HepG2 (cell line): ENCODE results near the gene MOB4. TPM values are rescaled to one million over a fixed set of nuclear protein-coding genes. Genes with fewer than 3 reads are reported as not detected.

ENCODE experiments used
- ATAC-seq: fragments of 200-7000 bp; cut with Tn5 transposase; 3 replicates; pipeline ENCODE4 v1.9.1; 2020; ENCODE audit warnings: mild to moderate bottlenecking, moderate library complexity
- BruUV-seq: library from RNA; stranded (reverse); fragments of 400-500 nt; replicated peaks from 2 replicates; lab custom pipeline; 2021; lab: Mats Ljungman, UMichigan
- CTCF ChIA-PET: fragments of 300-600 bp; formaldehyde crosslinking; extraction: SDS; loops from one replicate; lab custom pipeline; 2021; ENCODE audit warnings: low total read pairs, inconsistent platforms, low intra/inter-chr PET ratio; lab: Yijun Ruan, JAX
- POLR2A ChIA-PET: fragments of 350-600 bp; sonication (Branson Sonifier 250); formaldehyde crosslinking; loops from one replicate; lab custom pipeline; 2020; ENCODE audit warnings: antibody characterized with exemption, inconsistent platforms; lab: Yijun Ruan, JAX
- DNase-seq: peaks from one replicate; pipeline ENCODE4 v3.0.0-alpha.2; 2015; ENCODE audit warnings: low spot score
- FAIRE-seq: peaks from 3 replicates; lab custom pipeline; 2011; peaks lifted over from hg19 to GRCh38; lab: Jason Lieb, UNC
- H2AFZ ChIP-seq: one replicate; pipeline ENCODE4 v1.6.1; 2011; ENCODE audit warnings: low read length, inconsistent platforms
- H3K27ac ChIP-seq: fragments of 300-600 bp; 3 replicates; pipeline ENCODE4 v1.8.0; 2011; ENCODE audit warnings: mixed run types, mild to moderate bottlenecking, mixed read lengths, low read length, inconsistent platforms; ENCODE audit not compliant: insufficient read depth; ENCODE audit errors: extremely low read length
- H3K27me3 ChIP-seq, 2 experiments: fragments of 200-600 bp in 1 of 2; 2 replicates in 1 of 2; 3 replicates in 1 of 2; pipeline versions ENCODE4 v1.6.0 to v1.8.0; 2011; ENCODE audit warnings: low read length in 2 of 2, mild to moderate bottlenecking in 2 of 2, moderate library complexity in 2 of 2, inconsistent platforms in 1 of 2; ENCODE audit not compliant: insufficient read depth in 2 of 2, control insufficient read depth in 1 of 2
- H3K36me3 ChIP-seq, 2 experiments: fragments of 200-600 bp in 1 of 2; replicated peaks in 1 of 2; 2 replicates in 1 of 2; 3 replicates in 1 of 2; pipeline versions ENCODE4 v1.5.1 to v1.8.0; 2011; ENCODE audit warnings: low read length in 2 of 2, inconsistent platforms in 1 of 2; ENCODE audit not compliant: insufficient read depth in 2 of 2, control insufficient read depth in 1 of 2
- H3K4me1 ChIP-seq: 2 replicates; pipeline ENCODE4 v1.5.1; 2012; ENCODE audit warnings: low read length, inconsistent platforms; ENCODE audit not compliant: insufficient read depth
- H3K4me2 ChIP-seq: 2 replicates; pipeline ENCODE4 v1.6.0; 2011; ENCODE audit warnings: low read depth, low read length, inconsistent platforms
- H3K4me3 ChIP-seq, 3 experiments: fragments of 200-600 bp in 1 of 3; sonication (generic), shearing (Covaris generic) in 1 of 3; replicated peaks in 1 of 3; 2 replicates each; pipeline ENCODE4 v1.5.1; 2011 to 2016; ENCODE audit warnings: low read length in 3 of 3, inconsistent platforms in 2 of 3, low read depth in 2 of 3, mild to moderate bottlenecking in 2 of 3, control low read depth in 1 of 3, mixed read lengths in 1 of 3; ENCODE audit not compliant: insufficient read depth in 1 of 3
- H3K79me2 ChIP-seq: one replicate; pipeline ENCODE4 v1.6.1; 2011; ENCODE audit warnings: low read length, inconsistent platforms; ENCODE audit not compliant: insufficient read depth
- H3K9ac ChIP-seq: 2 replicates; pipeline ENCODE4 v1.6.0; 2011; ENCODE audit warnings: mild to moderate bottlenecking, low read depth, low read length, inconsistent platforms; ENCODE audit not compliant: insufficient read depth
- H3K9me3 ChIP-seq: 2 replicates; pipeline ENCODE4 v1.5.1; 2012; ENCODE audit warnings: mild to moderate bottlenecking, low read length
- H4K20me1 ChIP-seq: 2 replicates; pipeline ENCODE4 v1.6.0; 2011; ENCODE audit warnings: inconsistent platforms, mild to moderate bottlenecking, low read length, moderate library complexity; ENCODE audit not compliant: insufficient read depth
- ASH2L ChIP-seq: fragments of 300-600, 200-600 bp; sonication (generic); IDR thresholded peaks from 2 replicates; pipeline ENCODE4 v1.7.0; 2017; ENCODE audit warnings: low read depth, mild to moderate bottlenecking, moderate library complexity, mixed read lengths, low read length; ENCODE audit not compliant: insufficient read length
- CREB3 ChIP-seq: sonication (generic); formaldehyde crosslinking; IDR thresholded peaks from 2 replicates; pipeline ENCODE4 v1.5.0; 2020; ENCODE audit warnings: missing genetic modification reagents
- E2F1 ChIP-seq: sonication (generic); formaldehyde crosslinking; IDR thresholded peaks from 2 replicates; pipeline ENCODE4 v1.5.0; 2020; ENCODE audit warnings: missing genetic modification reagents
- SMARCC2 ChIP-seq: fragments of 450-650 bp; IDR thresholded peaks from 2 replicates; pipeline ENCODE4 v1.6.1; 2017; ENCODE audit warnings: antibody characterized with exemption, mild to moderate bottlenecking
- ZKSCAN8 ChIP-seq: IDR thresholded peaks from 2 replicates; pipeline ENCODE4 v1.6.1; 2016; ENCODE audit warnings: borderline replicate concordance, missing genetic modification reagents, missing compliant biosample characterization
- ZNF574 ChIP-seq: sonication (generic); formaldehyde crosslinking; IDR thresholded peaks from 2 replicates; pipeline ENCODE4 v1.4.0; 2020; ENCODE audit warnings: missing genetic modification reagents
- ZSCAN20 ChIP-seq: sonication (generic); formaldehyde crosslinking; IDR thresholded peaks from 2 replicates; pipeline ENCODE4 v1.4.0; 2020; ENCODE audit warnings: missing genetic modification reagents, mild to moderate bottlenecking, borderline replicate concordance
- WGBS: methylation state at CpG from one replicate; pipeline ENCODE4 v1.1.6; 2017; ENCODE audit warnings: low lambda C conversion rate; 5-methylcytosine and 5-hydroxymethylcytosine counted together
- in situ Hi-C: cut with HindIII; loops from 2 replicates; pipeline ENCODE4 v1.10.0; 2017; ENCODE audit warnings: low pct_unique_long_range_greater_than_20kb; ENCODE audit not compliant: extremely low pct_ligation_motif_present
- intact Hi-C: fragments of 100-400 bp; cut with micrococcal nuclease; formaldehyde crosslinking; loops from one replicate; pipeline ENCODE4 v1.10.0; 2022; ENCODE audit not compliant: unreplicated experiment
- polyA plus RNA-seq, 8 experiments: library from polyadenylated mRNA; depleted of rRNA in 3 of 8; stranded (reverse) in 7 of 8; unstranded in 1 of 8; fragments of >200 nt; fragmentation: Illumina TruSeq in 4 of 8; extraction: Trizol in 4 of 8; gene quantifications; 2 replicates each; pipeline versions ENCODE4 v1.2.1 to v1.2.3, GENCODE V29; 2011 to 2016; ENCODE audit warnings: low read depth in 4 of 8, missing spikeins in 1 of 8, mixed read lengths in 1 of 8; ENCODE audit not compliant: insufficient read depth in 1 of 8
- total RNA-seq, 5 experiments: library from RNA; depleted of rRNA; stranded (reverse); fragments of >200 nt; fragmentation: Illumina TruSeq; extraction: Trizol; gene quantifications; 2 replicates each; pipeline ENCODE4 v1.2.3, GENCODE V29; 2016; ENCODE audit warnings: low read depth in 1 of 5
- TF ChIP-seq, protein P1 (sequence below): sonication (generic); formaldehyde crosslinking; IDR thresholded peaks from 2 replicates; pipeline ENCODE4; 2020; ENCODE audit warnings: missing genetic modification reagents, mild to moderate bottlenecking, borderline replicate concordance
- TF ChIP-seq, protein P2 (sequence below): IDR thresholded peaks from 2 replicates; pipeline ENCODE4 v1.6.1; 2016; ENCODE audit warnings: low read depth, control low read depth

The MOB4 gene
- total and polyA plus RNA-seq, 2 of the 13 experiments (the other 11 are each of a cell fraction or from before 2014, with no cell fraction given) = 35.7 to 38.6 TPM

GRCh38 chr2:197498937-197499593, 16.8 kb upstream of the MOB4 start (continued):
- TF ChIP-seq, protein P1, sequence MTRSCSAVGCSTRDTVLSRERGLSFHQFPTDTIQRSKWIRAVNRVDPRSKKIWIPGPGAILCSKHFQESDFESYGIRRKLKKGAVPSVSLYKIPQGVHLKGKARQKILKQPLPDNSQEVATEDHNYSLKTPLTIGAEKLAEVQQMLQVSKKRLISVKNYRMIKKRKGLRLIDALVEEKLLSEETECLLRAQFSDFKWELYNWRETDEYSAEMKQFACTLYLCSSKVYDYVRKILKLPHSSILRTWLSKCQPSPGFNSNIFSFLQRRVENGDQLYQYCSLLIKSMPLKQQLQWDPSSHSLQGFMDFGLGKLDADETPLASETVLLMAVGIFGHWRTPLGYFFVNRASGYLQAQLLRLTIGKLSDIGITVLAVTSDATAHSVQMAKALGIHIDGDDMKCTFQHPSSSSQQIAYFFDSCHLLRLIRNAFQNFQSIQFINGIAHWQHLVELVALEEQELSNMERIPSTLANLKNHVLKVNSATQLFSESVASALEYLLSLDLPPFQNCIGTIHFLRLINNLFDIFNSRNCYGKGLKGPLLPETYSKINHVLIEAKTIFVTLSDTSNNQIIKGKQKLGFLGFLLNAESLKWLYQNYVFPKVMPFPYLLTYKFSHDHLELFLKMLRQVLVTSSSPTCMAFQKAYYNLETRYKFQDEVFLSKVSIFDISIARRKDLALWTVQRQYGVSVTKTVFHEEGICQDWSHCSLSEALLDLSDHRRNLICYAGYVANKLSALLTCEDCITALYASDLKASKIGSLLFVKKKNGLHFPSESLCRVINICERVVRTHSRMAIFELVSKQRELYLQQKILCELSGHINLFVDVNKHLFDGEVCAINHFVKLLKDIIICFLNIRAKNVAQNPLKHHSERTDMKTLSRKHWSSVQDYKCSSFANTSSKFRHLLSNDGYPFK (CRISPR knock-in tag) = peak; percentile 4; the same call in 1 of the 2 replicates
- no peak for TF ChIP-seq E2F1 (CRISPR knock-in tag)
- TF ChIP-seq ZSCAN20 = 0 out of 2 replicates have a peak, but pooled peaks have one; percentile 59
- peak; percentile 79 for TF ChIP-seq ASH2L

- Histone ChIP-seq H3K9ac (peak within 1 kb of the TSS; percentile 99), H3K79me2 (peaks cover 94% of the 10 kb centered on the region), H3K4me3 (peak within 1 kb of the TSS; percentile 68 to 99 (median 95)), H3K4me2 (peak within 1 kb of the TSS; percentile 92), H3K27me3 (no peaks in the 10 kb centered on the region; a peak in 1 of 5 replicates), H2AFZ (no peak within 1 kb of the TSS), H3K36me3 (peaks cover 15 to 59% of the 10 kb centered on the region in 2 experiments), H3K4me1 (peaks cover 60% of the 10 kb centered on the region), H3K27ac (peak within 1 kb of the TSS; percentile 96), H3K9me3 (no peaks in the 10 kb centered on the region), H4K20me1 (peaks cover 59% of the 10 kb centered on the region)
- ATAC-seq (peak; percentile 91), FAIRE-seq (peak; percentile 73), DNase-seq (peak; percentile 100)
- intact Hi-C loops (loop anchor here (1.0 to 5.0 kb wide), 7 partner anchors 15 to 113 kb away; partner anchors contain the start of genes COQ10B and SF3B1), in situ Hi-C loops (no loop called here)
- BruUV-seq = no TSS peak
- ChIA-PET CTCF (no interaction called here), POLR2A (interaction anchor here (0.6 to 5.8 kb wide), 37 partner anchors 9 to 213 kb away, joined by 3 to 264 read pairs (median 5); partner anchors contain the start of genes COQ10B, MARS2, MOB4 and SF3B1)
- 2% methylated on average over 82 of the region's 104 CpGs for WGBS
- TF ChIP-seq ZNF574 = peak; percentile 94
- peak; percentile 94 for TF ChIP-seq CREB3
- TF ChIP-seq, protein P2, sequence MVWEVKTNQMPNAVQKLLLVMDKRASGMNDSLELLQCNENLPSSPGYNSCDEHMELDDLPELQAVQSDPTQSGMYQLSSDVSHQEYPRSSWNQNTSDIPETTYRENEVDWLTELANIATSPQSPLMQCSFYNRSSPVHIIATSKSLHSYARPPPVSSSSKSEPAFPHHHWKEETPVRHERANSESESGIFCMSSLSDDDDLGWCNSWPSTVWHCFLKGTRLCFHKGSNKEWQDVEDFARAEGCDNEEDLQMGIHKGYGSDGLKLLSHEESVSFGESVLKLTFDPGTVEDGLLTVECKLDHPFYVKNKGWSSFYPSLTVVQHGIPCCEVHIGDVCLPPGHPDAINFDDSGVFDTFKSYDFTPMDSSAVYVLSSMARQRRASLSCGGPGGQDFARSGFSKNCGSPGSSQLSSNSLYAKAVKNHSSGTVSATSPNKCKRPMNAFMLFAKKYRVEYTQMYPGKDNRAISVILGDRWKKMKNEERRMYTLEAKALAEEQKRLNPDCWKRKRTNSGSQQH (CRISPR knock-in tag) = 0 out of 2 replicates have a peak, but pooled peaks have one; percentile 90
- peak; percentile 90; the same call in 1 of the 2 replicates for TF ChIP-seq ZKSCAN8
- TF ChIP-seq SMARCC2 = no peak
These were observed 16.0 kb upstream of the MOB4 start, which contains the start of the genes HSPD1 and HSPE1 for GRCh38 chr2:197499594-197500502. TSS of gene HSPD1 (minus strand) at chr2:197499840. CDS start at chr2:197498848, 992 bp downstream. TSS of gene HSPE1 (plus strand) at chr2:197500379. CDS start at chr2:197500437, 58 bp downstream.
